Osteoblast (primary cell): ENCODE measurements around the gene BDH1. TPM values are rescaled to one million over a fixed set of nuclear protein-coding genes. Genes with fewer than 3 reads are reported as not detected.

ENCODE experiments used
- DNase-seq: peaks from one replicate; pipeline ENCODE4 v3.0.0; 2011; ENCODE audit warnings: low spot score, mixed read lengths; ENCODE audit not compliant: insufficient read length; ENCODE audit errors: missing footprints
- H2AFZ ChIP-seq: 2 replicates; pipeline ENCODE4 v1.6.0; 2011; ENCODE audit warnings: mild to moderate bottlenecking, low read length
- H3K27ac ChIP-seq: 2 replicates; pipeline ENCODE4 v1.5.1; 2011; ENCODE audit warnings: mild to moderate bottlenecking, low read depth, low read length, moderate library complexity
- H3K27me3 ChIP-seq: 2 replicates; pipeline ENCODE4 v1.6.0; 2012; ENCODE audit warnings: mild to moderate bottlenecking, control low read depth, inconsistent platforms, low read length, moderate library complexity; ENCODE audit not compliant: insufficient read depth
- H3K36me3 ChIP-seq: 2 replicates; pipeline ENCODE4 v1.5.1; 2011; ENCODE audit warnings: mild to moderate bottlenecking, low read length, control low read depth, moderate library complexity; ENCODE audit not compliant: insufficient read depth
- H3K4me1 ChIP-seq: 2 replicates; pipeline ENCODE4 v1.5.1; 2011; ENCODE audit warnings: mild to moderate bottlenecking, low read length, control low read depth, moderate library complexity; ENCODE audit not compliant: insufficient read depth
- H3K4me2 ChIP-seq: 2 replicates; pipeline ENCODE4 v1.6.0; 2011; ENCODE audit warnings: mild to moderate bottlenecking, low read length; ENCODE audit not compliant: insufficient read depth
- H3K4me3 ChIP-seq: fragments of 200-600 bp; sonication (generic); 3 replicates; pipeline ENCODE4 v1.5.1; 2012; ENCODE audit warnings: mild to moderate bottlenecking, low read length, inconsistent platforms; ENCODE audit not compliant: insufficient read depth
- H3K79me2 ChIP-seq: 2 replicates; pipeline ENCODE4 v1.6.0; 2012; ENCODE audit warnings: mild to moderate bottlenecking, low read length, control low read depth, inconsistent platforms; ENCODE audit not compliant: insufficient read depth
- H3K9me3 ChIP-seq: 2 replicates; pipeline ENCODE4 v1.5.1; 2011; ENCODE audit warnings: low read depth, low read length, control low read depth
- H4K20me1 ChIP-seq: 2 replicates; pipeline ENCODE4 v1.6.0; 2012; ENCODE audit warnings: mild to moderate bottlenecking, low read length, control low read depth; ENCODE audit not compliant: insufficient read depth
- CTCF ChIP-seq: IDR thresholded peaks from 2 replicates; pipeline ENCODE4 v1.5.1; 2011; ENCODE audit warnings: mild to moderate bottlenecking, low read depth, low read length, moderate library complexity; ENCODE audit errors: extremely low read depth
- total RNA-seq: library from RNA; depleted of rRNA; stranded (reverse); fragments of >200 nt; gene quantifications from 2 replicates; pipeline ENCODE4 v1.2.3, GENCODE V29; 2012

The BDH1 gene
- total RNA-seq, 1 donor, result 5.8 TPM

GRCh38 chr3:197507081-197507480 is 48.7 kb downstream of the BDH1 start:
- no peak overlapping the region for H2AFZ ChIP-seq
- H3K27me3 ChIP-seq, result no peaks in the 10 kb centered on the region
- H3K9me3 ChIP-seq, result no peaks in the 10 kb centered on the region
- no peak overlapping the region for H3K4me2 ChIP-seq
- no peaks in the 10 kb centered on the region for H3K36me3 ChIP-seq
- H3K79me2 ChIP-seq, result no peaks in the 10 kb centered on the region
- H4K20me1 ChIP-seq, result no peaks in the 10 kb centered on the region
- no peak overlapping the region for H3K4me3 ChIP-seq
- DNase-seq, result peak; percentile 57
- no peak overlapping the region for H3K27ac ChIP-seq
- peaks cover 17% of the 10 kb centered on the region for H3K4me1 ChIP-seq
- TF ChIP-seq CTCF, result no peak

- no peaks in the 10 kb centered on the region for H3K79me2 ChIP-seq
- no peaks in the 10 kb centered on the region for H4K20me1 ChIP-seq
- TF ChIP-seq CTCF, result no peak
- no peaks in the 10 kb centered on the region for H3K27me3 ChIP-seq
- no peak overlapping the region for H3K27ac ChIP-seq
- peaks cover 10% of the 10 kb centered on the region for H3K4me1 ChIP-seq
- H3K4me2 ChIP-seq, result no peak overlapping the region
- no peaks in the 10 kb centered on the region for H3K36me3 ChIP-seq
- peak; percentile 75 for DNase-seq
- no peaks in the 10 kb centered on the region for H3K9me3 ChIP-seq
- H3K4me3 ChIP-seq, result no peak overlapping the region
- H2AFZ ChIP-seq, result no peak overlapping the region
Observed at GRCh38 chr3:197505796-197506548, 49.8 kb downstream of the BDH1 start.

- Histone ChIP-seq H3K36me3 (no peaks in the 10 kb centered on the region), H4K20me1 (no peaks in the 10 kb centered on the region), H3K27me3 (no peaks in the 10 kb centered on the region), H3K9me3 (no peaks in the 10 kb centered on the region), H2AFZ (no peak overlapping the region), H3K79me2 (no peaks in the 10 kb centered on the region), H3K4me1 (peaks cover 4% of the 10 kb centered on the region), H3K4me2 (no peak overlapping the region), H3K27ac (no peak overlapping the region), H3K4me3 (no peak overlapping the region)
- no peak for DNase-seq
- TF ChIP-seq CTCF, result no peak
Observed at GRCh38 chr3:197504641-197505121, 51.1 kb downstream of the BDH1 start.

- H3K79me2 ChIP-seq, result no peaks in the 10 kb centered on the region
- H2AFZ ChIP-seq, result no peak overlapping the region
- TF ChIP-seq CTCF, result no peak
- H3K36me3 ChIP-seq, result no peaks in the 10 kb centered on the region
- H3K4me2 ChIP-seq, result no peak overlapping the region
- no peak overlapping the region for H3K27ac ChIP-seq
- no peak overlapping the region for H3K4me3 ChIP-seq
- peaks cover 3% of the 10 kb centered on the region for H3K4me1 ChIP-seq
- H3K27me3 ChIP-seq, result no peaks in the 10 kb centered on the region
- H4K20me1 ChIP-seq, result no peaks in the 10 kb centered on the region
- DNase-seq, result no peak
- no peaks in the 10 kb centered on the region for H3K9me3 ChIP-seq
Observed at GRCh38 chr3:197504229-197504628, 51.5 kb downstream of the BDH1 start.
